Testis (tissue), 3 donors: ENCODE data around the gene FGF21. TPM values are rescaled to one million over a fixed set of nuclear protein-coding genes. Genes with fewer than 3 reads are reported as not detected.
A peak's percentile ranks its signal among the peaks of the same experiment; 100 is the strongest.

Experiments
- DNase-seq: peaks from one replicate; pipeline ENCODE4 v3.0.0-alpha.2; 2019
- H3K27ac ChIP-seq, 2 donors: fragments of 200-600 bp; sonication (generic); one replicate each; pipeline ENCODE4 v1.5.1; 2019
- H3K27me3 ChIP-seq: fragments of 200-600 bp; sonication (generic); one replicate; pipeline ENCODE4 v1.5.1; 2019
- H3K36me3 ChIP-seq: fragments of 200-600 bp; sonication (generic); one replicate; pipeline ENCODE4 v1.5.1; 2017; ENCODE audit warnings: low read depth; ENCODE audit errors: missing control alignments
- H3K4me1 ChIP-seq: fragments of 200-600 bp; sonication (generic); one replicate; pipeline ENCODE4 v1.5.1; 2019
- H3K4me3 ChIP-seq, 2 donors: fragments of 200-600 bp; sonication (generic); one replicate each; pipeline ENCODE4 v1.5.1; 2017 to 2019
- H3K9me3 ChIP-seq: fragments of 200-600 bp; sonication (generic); one replicate; pipeline ENCODE4 v1.5.1; 2017
- POLR2A ChIP-seq: fragments of 450-650 bp; IDR thresholded peaks from one replicate; pipeline ENCODE4 v1.6.1; 2017; ENCODE audit warnings: antibody characterized with exemption, mild to moderate bottlenecking, moderate library complexity
- WGBS, 2 donors: methylation state at CpG; one replicate each; pipeline ENCODE4 v1.1.5; 2018; 5-methylcytosine and 5-hydroxymethylcytosine counted together
- intact Hi-C: fragments of 100-400 bp; cut with DNase I; formaldehyde crosslinking; loops from one replicate; pipeline ENCODE4 v1.15.1; 2023; ENCODE audit warnings: low total_unique reads
- polyA plus RNA-seq: library from polyadenylated mRNA; stranded (reverse); fragments of 350-450 nt; fragmentation: Illumina TruSeq; extraction: RNeasy Lipid Tissue Mini Kit (QIAGEN cat#74804); gene quantifications from one replicate; pipeline ENCODE4 v1.2.3, GENCODE V29; 2014; ENCODE audit warnings: low read depth, low replicate concordance; ENCODE audit not compliant: insufficient read depth
- total RNA-seq, 2 donors: library from RNA; depleted of rRNA; stranded (reverse); fragments of >200 nt; gene quantifications; one replicate each; pipeline ENCODE4 v1.2.3, GENCODE V29; 2016
- TF ChIP-seq, protein P1 (sequence below), 3 experiments: fragments of 450-650 bp in 2 of 3; fragments of 200-600 bp in 1 of 3; sonication (generic) in 1 of 3; IDR thresholded peaks; one replicate each; pipeline ENCODE4 v1.5.1; 2016 to 2019; ENCODE audit warnings: antibody characterized with exemption in 3 of 3, mild to moderate bottlenecking in 2 of 3, moderate library complexity in 1 of 3

FGF21 gene
- total and polyA plus RNA-seq, 3 donors from 2014 or later = not detected

DNA sequence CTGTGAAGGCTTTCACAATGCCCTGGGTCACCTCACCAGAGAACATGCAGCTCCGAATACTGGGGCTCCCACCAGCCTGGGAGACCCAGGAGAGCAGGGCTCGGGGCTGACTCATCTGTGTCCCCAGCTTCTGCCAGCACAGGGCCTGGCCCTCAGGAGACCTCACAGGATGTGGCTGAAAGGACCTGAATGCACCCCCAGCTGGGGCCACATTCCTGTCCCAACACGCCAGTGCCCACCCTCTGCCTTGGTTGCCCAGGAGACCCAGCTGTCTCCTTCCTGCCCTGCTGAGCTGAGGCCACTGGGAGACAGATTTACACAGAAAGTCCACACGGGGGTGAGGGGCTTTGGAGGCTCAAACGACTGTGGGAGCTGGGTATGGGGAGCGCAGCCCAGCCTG lies 43.6 kb downstream of the FGF21 start:
- intact Hi-C loops = loop anchor here (10.0 kb wide), 1 partner anchor 176 kb away; no protein-coding TSS in a partner anchor
- peaks cover 12% of the 10 kb centered on the region for H3K4me1 ChIP-seq
- TF ChIP-seq, protein P1, sequence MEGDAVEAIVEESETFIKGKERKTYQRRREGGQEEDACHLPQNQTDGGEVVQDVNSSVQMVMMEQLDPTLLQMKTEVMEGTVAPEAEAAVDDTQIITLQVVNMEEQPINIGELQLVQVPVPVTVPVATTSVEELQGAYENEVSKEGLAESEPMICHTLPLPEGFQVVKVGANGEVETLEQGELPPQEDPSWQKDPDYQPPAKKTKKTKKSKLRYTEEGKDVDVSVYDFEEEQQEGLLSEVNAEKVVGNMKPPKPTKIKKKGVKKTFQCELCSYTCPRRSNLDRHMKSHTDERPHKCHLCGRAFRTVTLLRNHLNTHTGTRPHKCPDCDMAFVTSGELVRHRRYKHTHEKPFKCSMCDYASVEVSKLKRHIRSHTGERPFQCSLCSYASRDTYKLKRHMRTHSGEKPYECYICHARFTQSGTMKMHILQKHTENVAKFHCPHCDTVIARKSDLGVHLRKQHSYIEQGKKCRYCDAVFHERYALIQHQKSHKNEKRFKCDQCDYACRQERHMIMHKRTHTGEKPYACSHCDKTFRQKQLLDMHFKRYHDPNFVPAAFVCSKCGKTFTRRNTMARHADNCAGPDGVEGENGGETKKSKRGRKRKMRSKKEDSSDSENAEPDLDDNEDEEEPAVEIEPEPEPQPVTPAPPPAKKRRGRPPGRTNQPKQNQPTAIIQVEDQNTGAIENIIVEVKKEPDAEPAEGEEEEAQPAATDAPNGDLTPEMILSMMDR (IDR thresholded peaks at IDR 0.05) = no peak
- no peak for TF ChIP-seq POLR2A
- H3K27me3 ChIP-seq = no peaks in the 10 kb centered on the region
- no peaks in the 10 kb centered on the region for H3K9me3 ChIP-seq
- H3K36me3 ChIP-seq = no peaks in the 10 kb centered on the region
- H3K4me3 ChIP-seq = no peak overlapping the region
- WGBS, 2 donors = 61 to 67% methylated on average over 3 to 6 of the region's 6 CpGs
- no peak overlapping the region for H3K27ac ChIP-seq
- DNase-seq = no peak

DNA sequence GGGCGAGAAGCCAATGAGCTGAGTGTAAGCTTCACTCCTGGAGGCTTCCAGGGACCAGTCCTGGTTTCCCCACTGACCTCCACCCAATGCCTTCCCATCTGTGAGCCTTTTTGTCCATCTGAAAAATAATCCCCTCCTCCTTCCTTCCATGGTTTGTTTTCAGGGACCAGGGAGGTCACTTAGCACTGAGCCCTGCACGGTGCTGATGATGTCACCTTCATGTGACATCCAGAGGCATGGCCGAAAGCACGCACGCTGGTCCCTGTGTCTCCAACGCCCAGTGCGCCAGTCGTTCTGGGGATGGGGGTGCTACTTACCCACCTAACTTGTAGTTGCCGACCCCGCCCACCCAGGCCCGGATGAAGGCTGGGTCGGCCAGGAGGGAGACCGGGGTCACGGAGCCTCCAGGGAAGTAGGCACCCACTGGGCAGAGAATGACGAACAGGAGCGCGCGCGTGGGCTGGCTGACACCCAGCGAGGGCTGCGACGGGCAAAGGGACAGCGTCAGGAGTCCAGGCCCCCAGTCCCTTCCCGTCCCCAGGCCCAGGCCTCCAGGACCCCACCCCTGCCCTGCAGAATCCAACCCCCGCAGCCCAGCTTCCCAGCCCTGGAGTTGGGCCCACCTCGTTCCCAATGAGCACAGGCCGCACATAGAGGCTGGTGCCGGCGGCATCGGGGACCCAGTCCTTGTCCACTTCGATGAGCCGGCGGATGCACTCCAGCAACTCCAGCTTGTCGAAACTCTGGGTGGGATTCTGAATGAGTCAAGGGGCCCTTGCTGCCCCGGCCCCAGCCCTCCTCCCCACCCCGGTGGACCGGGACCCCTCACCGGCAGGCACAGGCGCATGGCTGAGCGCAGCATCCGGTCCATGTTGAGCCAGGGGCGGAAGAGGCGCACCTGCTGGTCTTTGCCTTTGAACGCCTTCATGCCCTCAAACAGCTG lies 44.3 kb downstream of the FGF21 start:
- no peak overlapping the region for H3K27ac ChIP-seq
- TF ChIP-seq, protein P1 (IDR thresholded peaks at IDR 0.05) = no peak
- no peak for TF ChIP-seq POLR2A
- 64 to 78% methylated on average over 10 to 44 of the region's 44 CpGs for WGBS, 2 donors
- no peak for DNase-seq
- intact Hi-C loops = loop anchor here (10.0 kb wide), 1 partner anchor 175 kb away; no protein-coding TSS in a partner anchor
- peaks cover 12% of the 10 kb centered on the region for H3K4me1 ChIP-seq
- peak overlapping the region in 1 of 2 donors; percentile 36 for H3K4me3 ChIP-seq
- no peaks in the 10 kb centered on the region for H3K9me3 ChIP-seq
- H3K36me3 ChIP-seq = no peaks in the 10 kb centered on the region
- no peaks in the 10 kb centered on the region for H3K27me3 ChIP-seq

DNA sequence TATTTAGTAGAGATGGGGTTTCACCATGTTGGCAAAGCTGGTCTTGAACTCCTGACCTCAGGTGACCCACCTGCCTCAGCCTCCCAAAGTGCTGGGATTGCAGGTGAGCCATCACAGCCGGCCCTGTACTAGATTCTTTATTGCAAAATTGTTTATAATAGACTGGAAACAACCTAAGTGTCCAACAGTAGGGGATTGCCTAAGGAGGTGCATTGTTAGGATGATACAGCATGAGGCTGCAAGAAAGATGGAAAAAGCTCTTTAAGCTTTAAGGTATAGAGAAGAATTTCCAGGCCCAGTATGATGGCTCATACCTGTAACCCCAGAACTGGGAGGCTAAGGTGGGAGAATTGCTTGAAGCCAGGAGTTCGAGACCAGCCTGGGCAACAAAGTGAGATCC lies 47.3 kb downstream of the FGF21 start:
- Histone ChIP-seq H3K27ac (no peak overlapping the region), H3K27me3 (no peaks in the 10 kb centered on the region), H3K4me1 (peaks cover 5% of the 10 kb centered on the region), H3K9me3 (no peaks in the 10 kb centered on the region), H3K4me3 (no peak overlapping the region), H3K36me3 (no peaks in the 10 kb centered on the region)
- DNase-seq = no peak
- 78 to 92% methylated on average over 2 of the region's 2 CpGs for WGBS, 2 donors
- intact Hi-C loops = no loop called here
- TF ChIP-seq, protein P1 (IDR thresholded peaks at IDR 0.05) = no peak
- no peak for TF ChIP-seq POLR2A

DNA sequence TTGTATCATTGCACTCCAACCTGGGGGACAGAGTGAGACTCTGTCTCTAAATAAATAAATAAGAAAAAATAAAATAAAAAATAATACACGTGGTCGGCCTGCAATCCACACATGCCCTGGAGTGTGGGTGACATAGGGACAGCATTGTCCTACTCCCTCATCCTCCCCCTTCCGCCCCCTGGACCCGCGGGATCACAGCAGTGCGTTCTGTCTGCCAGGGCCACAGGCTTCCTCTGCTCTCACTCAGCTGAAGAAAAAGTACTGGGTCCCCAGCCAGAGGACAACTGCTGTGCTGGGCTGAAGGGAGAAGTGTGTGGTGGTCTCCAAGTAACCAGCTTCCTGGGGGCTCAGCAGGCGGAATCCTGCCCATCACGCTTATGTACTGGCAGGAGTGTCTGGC lies 49.2 kb downstream of the FGF21 start:
- H3K27ac ChIP-seq = no peak overlapping the region

More for the DNA sequence above, 49.2 kb downstream of the FGF21 start:
- 63 to 68% methylated on average over 8 of the region's 8 CpGs for whole genome bisulfite sequencing, 2 donors
- DNase-seq = no peak
- Histone ChIP-seq H3K4me1 (peaks cover 5% of the 10 kb centered on the region), H3K9me3 (no peaks in the 10 kb centered on the region), H3K36me3 (no peaks in the 10 kb centered on the region), H3K4me3 (no peak overlapping the region), H3K27me3 (no peaks in the 10 kb centered on the region)
- intact Hi-C loops = no loop called here
- TF ChIP-seq, protein P1 (IDR thresholded peaks at IDR 0.05) = no peak
- no peak for TF ChIP-seq POLR2A
